ENCODE data around the gene NUP210.

GRCh38 chr3:13283877-13284264 is 136.3 kb downstream of the NUP210 start:
- no peak for TF ChIP-seq CTCF (IDR thresholded peaks at IDR 0.05)
- TF ChIP-seq POLR2A (IDR thresholded peaks at IDR 0.05) = no peak

Measured in lower leg skin (tissue), 3 donors.